Endothelial cell (in vitro differentiated cells): ENCODE data around the gene KIF5B. TPM values are rescaled to one million over a fixed set of nuclear protein-coding genes. Genes with fewer than 3 reads are reported as not detected.
"Not testable (repeated sequence)": the region's sequence is repeated elsewhere in the genome, so short reads cannot be mapped to it uniquely, and the experiment has no call there.

Experiments used
- DNase-seq: peaks from one replicate; pipeline ENCODE4 v3.0.0; 2021; ENCODE audit warnings: low spot score
- H3K27ac Mint-ChIP-seq: one replicate; pipeline ENCODE4 v1.8.0; 2021; ENCODE audit warnings: mixed read lengths, inconsistent platforms; ENCODE audit not compliant: unreplicated experiment
- H3K27me3 Mint-ChIP-seq: one replicate; pipeline ENCODE4 v1.8.0; 2021; ENCODE audit warnings: mild to moderate bottlenecking, moderate library complexity, mixed read lengths, inconsistent platforms; ENCODE audit not compliant: unreplicated experiment
- H3K36me3 Mint-ChIP-seq: one replicate; pipeline ENCODE4 v1.8.0; 2021; ENCODE audit warnings: mild to moderate bottlenecking, low read depth, mixed read lengths, inconsistent platforms; ENCODE audit not compliant: unreplicated experiment
- H3K4me1 Mint-ChIP-seq: one replicate; pipeline ENCODE4 v1.8.0; 2021; ENCODE audit warnings: mild to moderate bottlenecking, mixed read lengths, inconsistent platforms; ENCODE audit not compliant: unreplicated experiment
- H3K4me3 Mint-ChIP-seq: one replicate; pipeline ENCODE4 v1.8.0; 2021; ENCODE audit warnings: mild to moderate bottlenecking, mixed read lengths, inconsistent platforms; ENCODE audit not compliant: unreplicated experiment
- H3K9me3 Mint-ChIP-seq: one replicate; pipeline ENCODE4 v1.8.0; 2021; ENCODE audit warnings: mixed read lengths, inconsistent platforms; ENCODE audit not compliant: unreplicated experiment
- CTCF ChIP-seq: fragments of 200-600 bp; sonication (generic); IDR thresholded peaks from one replicate; pipeline ENCODE4 v1.5.0; 2021; ENCODE audit warnings: antibody characterized with exemption; ENCODE audit not compliant: unreplicated experiment
- total RNA-seq: library from RNA; stranded (reverse); fragmentation: NEBNext Ultra II Directional; extraction: Animal tissue kit (Norgen Biotek cat#: 25700); gene quantifications from one replicate; pipeline ENCODE4 v1.2.1, GENCODE V29; 2021; ENCODE audit not compliant: unreplicated experiment

The KIF5B gene
- total RNA-seq, 1 donor from 2014 or later = 102 TPM

DNA sequence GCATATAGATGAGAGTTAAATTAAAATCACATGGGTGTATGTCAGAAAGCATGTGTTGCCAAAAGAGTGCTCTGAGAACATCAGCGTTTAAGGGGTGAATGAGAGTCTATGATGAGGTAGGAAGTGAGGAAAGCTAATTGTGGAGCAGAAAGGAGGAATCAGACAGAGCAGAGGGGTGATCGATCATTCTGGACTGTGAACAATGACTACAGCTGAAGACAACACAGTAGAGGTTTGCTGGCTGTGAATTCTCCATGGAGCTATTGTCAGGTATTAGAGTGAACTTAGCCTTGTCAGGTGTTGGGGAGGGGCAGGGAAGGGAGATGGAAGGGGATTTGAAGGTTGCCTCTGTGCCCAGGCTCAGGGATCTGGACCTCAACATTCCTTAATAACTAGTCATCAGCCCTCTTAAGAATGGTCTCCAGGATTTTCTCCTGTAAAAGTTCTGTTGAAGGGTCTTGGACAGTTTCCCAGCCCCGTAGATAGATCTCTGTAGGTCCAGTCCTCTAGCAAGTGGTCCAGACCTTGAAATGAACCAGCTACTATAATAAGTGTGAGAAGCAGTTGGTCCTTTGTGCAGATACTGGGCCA is 57.1 kb downstream of the KIF5B start:
- H3K4me3 Mint-ChIP-seq = no peak overlapping the region
- H3K36me3 Mint-ChIP-seq = no peaks in the 10 kb centered on the region
- no peaks in the 10 kb centered on the region for H3K27me3 Mint-ChIP-seq
- TF ChIP-seq CTCF = no peak
- no peak for DNase-seq
- no peak overlapping the region for H3K27ac Mint-ChIP-seq
- peaks cover 16% of the 10 kb centered on the region for H3K4me1 Mint-ChIP-seq
- H3K9me3 Mint-ChIP-seq = no peaks in the 10 kb centered on the region

DNA sequence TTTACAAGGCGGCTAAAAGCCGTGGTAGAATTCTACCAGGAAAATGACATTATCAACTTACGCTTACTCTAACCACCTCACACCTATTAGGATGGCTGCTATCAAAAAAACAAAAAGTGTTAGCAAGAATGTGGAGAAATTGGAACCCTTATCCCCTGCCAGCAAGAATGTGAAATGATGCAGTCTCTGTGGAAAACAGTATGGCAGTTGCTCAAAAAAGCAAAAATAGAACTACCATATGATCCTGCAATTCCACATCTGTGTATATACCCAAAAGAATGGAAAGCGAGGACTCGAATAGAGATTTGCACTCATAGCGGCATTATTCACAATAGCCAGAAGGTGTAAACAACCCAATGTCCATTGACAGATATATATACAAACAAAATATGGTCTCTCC is 61.3 kb downstream of the KIF5B start:
- Mint-ChIP-seq H3K4me1 (peaks cover 2% of the 10 kb centered on the region), H3K36me3 (no peaks in the 10 kb centered on the region), H3K4me3 (no peak overlapping the region), H3K9me3 (no peaks in the 10 kb centered on the region), H3K27me3 (no peaks in the 10 kb centered on the region), H3K27ac (no peak overlapping the region)
- no peak for TF ChIP-seq CTCF
- DNase-seq = no peak

- Mint-ChIP-seq H3K27me3 (no peaks in the 10 kb centered on the region), H3K9me3 (no peaks in the 10 kb centered on the region), H3K4me1 (peaks cover 2% of the 10 kb centered on the region), H3K36me3 (no peaks in the 10 kb centered on the region), H3K27ac (no peak overlapping the region), H3K4me3 (no peak overlapping the region)
- no peak for DNase-seq
- TF ChIP-seq CTCF = no peak
Measured at GRCh38 chr10:31990937-31991336, 65.3 kb downstream of the KIF5B start.

DNA sequence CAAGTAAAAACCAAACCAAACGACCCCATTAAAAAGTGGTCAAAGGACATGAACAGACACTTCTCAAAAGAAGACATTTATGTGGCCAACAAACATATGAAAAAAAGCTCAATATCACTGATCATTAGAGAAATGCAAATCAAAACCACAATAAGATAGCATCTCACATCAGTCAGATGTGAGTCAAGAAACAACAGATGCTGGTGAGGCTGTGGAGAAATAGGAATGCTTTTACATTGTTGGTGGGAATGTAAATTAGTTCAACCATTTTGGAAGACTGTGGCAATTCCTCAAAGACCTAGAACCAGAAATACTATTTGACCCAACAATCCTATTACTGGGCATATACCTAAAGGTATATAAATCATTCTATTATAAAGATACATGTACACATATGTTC is 68.4 kb downstream of the KIF5B start:
- H3K27me3 Mint-ChIP-seq, H3K4me1 Mint-ChIP-seq, H3K4me3 Mint-ChIP-seq, H3K27ac Mint-ChIP-seq, H3K9me3 Mint-ChIP-seq, H3K36me3 Mint-ChIP-seq, DNase-seq: not testable (repeated sequence)

DNA sequence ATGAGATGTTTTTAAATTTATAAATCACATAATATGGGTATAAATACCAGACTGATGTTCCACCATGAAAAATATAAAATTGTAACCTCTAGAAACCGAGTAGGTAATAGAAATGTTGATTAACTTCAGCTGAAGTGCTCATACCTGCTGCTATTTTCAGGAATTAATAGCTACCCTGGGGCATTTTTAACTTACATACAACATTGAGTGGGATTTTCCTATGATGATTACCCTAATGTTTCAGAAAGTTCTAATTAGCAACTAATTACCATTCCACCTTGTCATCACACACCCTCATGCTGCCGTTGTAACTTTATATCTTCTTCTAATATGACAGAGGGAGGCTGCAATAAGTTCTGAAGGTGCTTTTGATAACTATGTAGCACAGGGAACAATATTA is 74.1 kb downstream of the KIF5B start:
- peaks cover 2% of the 10 kb centered on the region for H3K27me3 Mint-ChIP-seq
- no peak overlapping the region for H3K27ac Mint-ChIP-seq
- H3K9me3 Mint-ChIP-seq = no peaks in the 10 kb centered on the region
- no peak for DNase-seq
- TF ChIP-seq CTCF = no peak
- H3K4me1 Mint-ChIP-seq = peaks cover 10% of the 10 kb centered on the region
- H3K36me3 Mint-ChIP-seq = peaks cover 7% of the 10 kb centered on the region
- no peak overlapping the region for H3K4me3 Mint-ChIP-seq

GRCh38 chr10:31980471-31980870 is 75.8 kb downstream of the KIF5B start:
- H3K9me3 Mint-ChIP-seq = no peaks in the 10 kb centered on the region
- peaks cover 2% of the 10 kb centered on the region for H3K27me3 Mint-ChIP-seq
- peaks cover 22% of the 10 kb centered on the region for H3K4me1 Mint-ChIP-seq
- H3K27ac Mint-ChIP-seq = no peak overlapping the region
- H3K36me3 Mint-ChIP-seq = peaks cover 7% of the 10 kb centered on the region
- no peak for TF ChIP-seq CTCF
- no peak overlapping the region for H3K4me3 Mint-ChIP-seq
- DNase-seq = no peak

DNA sequence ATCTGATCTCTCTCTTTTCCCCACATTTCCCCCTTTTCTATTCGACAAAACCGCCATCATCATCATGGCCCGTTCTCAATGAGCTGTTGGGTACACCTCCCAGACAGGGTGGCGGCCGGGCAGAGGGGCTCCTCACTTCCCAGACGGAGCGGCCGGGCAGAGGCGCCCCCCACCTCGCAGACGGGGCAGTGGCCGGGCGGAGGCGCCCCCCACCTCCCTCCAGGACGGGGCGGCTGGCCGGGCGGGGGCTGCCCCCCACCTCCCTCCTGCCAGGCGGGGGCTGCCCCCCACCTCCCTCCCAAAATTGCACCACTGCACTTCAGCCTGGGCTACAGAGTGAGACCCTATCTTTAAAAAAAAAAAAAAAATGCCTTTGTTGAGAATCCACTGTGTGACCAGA is 77.2 kb downstream of the KIF5B start:
- not testable (repeated sequence) for DNase-seq, H3K27me3 Mint-ChIP-seq, H3K9me3 Mint-ChIP-seq, H3K27ac Mint-ChIP-seq, H3K4me3 Mint-ChIP-seq
- peaks cover 12% of the 10 kb centered on the region for H3K36me3 Mint-ChIP-seq
- H3K4me1 Mint-ChIP-seq = peaks cover 29% of the 10 kb centered on the region
